GM18868 (cell line): ENCODE measurements around the gene DDC.
A peak's percentile ranks its signal among the peaks of the same experiment; 100 is the strongest.

ENCODE experiments used
- ATAC-seq: cut with Tn5 transposase; IDR thresholded peaks from one replicate; pipeline ENCODE4 v1.9.1; 2021; ENCODE audit warnings: mild to moderate bottlenecking, moderate library complexity; ENCODE audit not compliant: unreplicated experiment

DDC gene, protein sequence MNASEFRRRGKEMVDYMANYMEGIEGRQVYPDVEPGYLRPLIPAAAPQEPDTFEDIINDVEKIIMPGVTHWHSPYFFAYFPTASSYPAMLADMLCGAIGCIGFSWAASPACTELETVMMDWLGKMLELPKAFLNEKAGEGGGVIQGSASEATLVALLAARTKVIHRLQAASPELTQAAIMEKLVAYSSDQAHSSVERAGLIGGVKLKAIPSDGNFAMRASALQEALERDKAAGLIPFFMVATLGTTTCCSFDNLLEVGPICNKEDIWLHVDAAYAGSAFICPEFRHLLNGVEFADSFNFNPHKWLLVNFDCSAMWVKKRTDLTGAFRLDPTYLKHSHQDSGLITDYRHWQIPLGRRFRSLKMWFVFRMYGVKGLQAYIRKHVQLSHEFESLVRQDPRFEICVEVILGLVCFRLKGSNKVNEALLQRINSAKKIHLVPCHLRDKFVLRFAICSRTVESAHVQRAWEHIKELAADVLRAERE

DNA sequence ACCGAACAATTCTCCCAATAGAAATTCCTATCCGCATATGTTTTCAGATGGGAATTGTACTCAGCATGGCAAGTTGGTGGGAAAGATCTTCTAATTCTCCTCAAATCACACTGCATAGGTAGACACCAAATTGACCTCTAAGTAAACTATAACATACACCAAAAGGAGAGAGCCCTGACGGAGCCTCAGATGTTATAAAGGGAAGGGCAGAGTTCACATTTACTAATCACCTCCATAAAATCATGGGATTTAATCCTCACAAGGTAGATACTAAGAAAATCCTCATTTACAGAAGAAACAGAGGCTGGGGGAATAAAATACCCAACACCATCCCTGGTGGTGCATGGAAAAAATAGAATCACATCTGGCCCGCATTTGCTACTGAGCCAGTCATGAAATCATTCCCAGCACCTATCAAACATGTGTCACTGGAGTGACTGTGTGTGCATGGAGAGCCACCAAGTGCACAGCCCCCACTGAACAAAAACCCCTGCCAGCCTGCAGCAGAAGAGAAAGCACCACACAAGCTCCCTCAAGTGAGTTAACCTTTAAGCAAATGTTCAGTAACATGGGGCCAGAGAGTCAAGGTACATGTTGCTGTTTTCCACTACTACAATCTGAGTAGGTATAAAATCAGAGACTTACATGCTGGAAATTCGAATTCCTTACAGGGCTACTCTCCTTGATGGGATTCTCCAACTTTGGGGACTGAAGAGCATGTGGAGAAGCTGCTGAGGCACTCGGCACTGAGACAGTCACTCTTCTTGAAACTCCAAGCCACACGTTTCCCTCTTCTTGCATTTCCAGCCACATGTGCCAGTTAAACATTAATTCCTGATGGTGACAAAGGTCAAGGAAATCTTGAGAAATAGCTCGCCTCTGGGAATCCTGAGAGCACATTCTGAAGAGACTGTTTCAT is at the start of gene DDC:
Gene DDC, minus strand, starts transcription at position 766 of the 919 bp plus-strand sequence. CDS start 21,320 bp downstream, outside the sequence.
- no peak for ATAC-seq

DNA sequence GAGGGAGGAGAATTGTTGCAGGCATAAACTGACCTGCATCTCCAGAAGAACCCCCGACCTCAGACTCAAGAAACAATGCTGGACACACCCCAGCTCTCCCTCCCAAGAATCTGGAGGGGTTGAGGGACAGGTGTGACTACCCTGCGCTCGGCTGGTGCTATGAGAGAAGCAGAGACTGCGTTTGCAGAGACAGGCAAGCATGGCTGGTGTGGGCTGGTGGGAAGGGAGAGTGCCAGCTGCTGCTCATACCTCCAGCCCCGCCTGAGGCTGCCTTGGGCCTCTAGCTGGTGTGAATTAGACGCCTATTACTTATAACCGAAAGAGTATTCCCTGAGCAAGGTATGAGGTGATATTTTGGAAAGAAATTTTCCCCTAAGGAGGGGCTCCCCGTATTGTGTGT is 48.3 kb upstream of the DDC start:
- ATAC-seq = no peak

DNA sequence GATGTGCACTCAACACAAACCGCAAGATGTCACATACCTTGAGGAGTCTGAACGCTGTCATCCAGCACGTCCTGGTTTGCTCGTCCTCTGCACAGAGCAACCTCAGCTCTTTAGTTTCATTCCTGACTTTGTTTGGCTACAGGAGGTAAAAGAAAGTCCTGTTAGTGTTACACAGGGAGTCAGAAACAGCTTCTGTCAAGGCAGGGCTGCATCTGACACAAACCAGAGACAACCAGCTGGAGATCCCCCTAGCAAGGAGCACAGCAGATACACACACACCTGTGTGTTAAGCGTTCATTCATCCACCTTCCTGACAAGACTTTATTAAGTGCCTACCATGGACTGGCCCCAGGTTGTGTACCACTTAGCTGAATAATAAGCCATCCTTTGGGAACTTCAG is 47.5 kb upstream of the DDC start:
- no peak for ATAC-seq

DNA sequence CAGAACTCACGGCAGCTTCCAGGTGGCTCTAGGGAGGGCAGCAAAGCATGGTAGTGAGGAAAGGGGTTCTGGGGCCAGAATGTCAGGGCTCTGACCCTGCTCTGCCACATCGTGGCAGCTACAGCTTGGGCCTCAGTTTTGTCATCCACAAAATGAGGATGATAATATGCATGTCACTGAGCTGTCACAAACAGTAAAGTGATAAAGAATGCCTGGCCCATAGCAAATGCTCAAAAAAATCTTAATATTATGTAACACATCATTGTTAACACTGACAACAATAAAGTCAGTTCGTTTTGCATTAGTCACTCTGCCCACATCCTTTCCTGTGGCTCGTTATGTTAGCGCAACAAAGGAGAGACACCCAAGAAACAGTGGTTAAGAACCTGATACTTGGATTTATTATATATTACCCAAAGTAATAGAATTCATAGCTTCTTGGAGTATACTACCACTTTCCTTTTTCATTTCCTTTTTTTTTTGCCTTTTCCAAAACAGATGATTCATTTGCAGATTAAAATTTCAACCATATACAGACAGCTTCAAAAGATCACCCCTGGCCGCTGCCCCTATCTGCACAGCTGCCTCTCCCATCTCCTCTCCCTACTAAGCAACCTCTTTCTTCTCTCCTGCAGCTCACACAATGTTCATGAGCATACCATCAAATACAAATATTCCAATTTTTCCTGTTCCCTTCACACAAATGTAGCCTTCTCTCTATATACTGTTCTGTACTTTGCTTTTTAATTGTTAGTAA is 45.5 kb upstream of the DDC start:
- ATAC-seq = no peak

DNA sequence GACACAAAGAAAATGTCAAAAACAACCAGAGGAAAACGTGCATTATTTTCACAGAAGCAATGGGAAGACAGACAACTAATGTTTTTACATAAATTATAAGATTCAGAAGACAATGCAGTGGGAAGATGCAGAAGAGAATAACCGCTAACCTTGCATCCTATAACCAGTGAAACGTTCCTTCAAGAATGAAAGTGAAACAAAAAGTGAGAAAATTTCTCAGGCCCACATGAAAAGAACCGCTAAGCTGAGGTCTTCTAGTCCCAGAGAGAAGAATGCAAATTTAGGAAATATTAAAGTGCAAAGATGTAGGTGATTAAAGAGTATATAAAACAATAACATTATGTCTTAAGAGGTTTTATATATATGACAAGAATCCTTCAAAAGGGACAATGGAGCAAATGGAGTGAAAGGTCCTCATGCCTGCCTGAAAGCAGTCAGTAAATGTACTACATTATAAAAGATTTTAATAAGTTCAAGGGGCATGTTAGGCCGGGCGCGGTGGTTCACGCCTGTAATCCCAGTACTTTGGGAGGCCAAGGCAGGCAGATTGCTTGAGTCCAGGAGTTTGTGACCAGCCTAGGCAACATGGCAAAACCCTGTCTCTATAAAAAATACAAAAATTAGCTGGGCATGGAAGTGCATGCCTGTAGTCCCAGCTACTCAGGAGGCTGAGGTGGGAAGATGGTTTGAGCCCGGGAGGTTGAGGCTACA is 43.1 kb upstream of the DDC start:
- ATAC-seq = no peak

DNA sequence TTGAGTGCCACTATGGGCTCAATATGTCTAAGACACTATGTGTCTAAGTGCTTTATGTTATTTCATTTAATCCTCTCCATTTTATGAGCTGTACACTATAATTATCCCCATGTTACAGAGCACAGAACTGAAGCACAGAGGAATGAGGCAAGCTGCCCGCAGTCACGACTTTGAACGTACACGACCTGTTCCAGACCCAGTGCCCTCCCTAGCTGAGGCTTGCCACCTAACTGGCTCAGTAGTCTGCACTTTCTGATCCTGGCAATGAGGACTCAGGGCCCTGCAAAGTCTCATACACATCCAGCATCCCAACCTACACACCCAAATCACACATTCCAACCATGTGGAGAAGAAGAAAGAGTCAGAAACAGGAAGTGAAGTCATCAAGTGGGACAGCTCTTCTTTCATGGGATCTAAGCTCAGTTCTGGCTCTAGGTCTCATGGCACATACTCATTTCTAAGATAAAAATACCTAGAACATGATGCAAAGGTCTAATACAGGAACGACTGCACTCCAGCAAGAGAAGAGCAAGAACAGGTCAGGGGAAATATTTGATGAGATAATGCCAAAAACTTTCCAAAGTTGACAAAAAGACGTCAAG is 42.4 kb upstream of the DDC start:
- no peak for ATAC-seq

DNA sequence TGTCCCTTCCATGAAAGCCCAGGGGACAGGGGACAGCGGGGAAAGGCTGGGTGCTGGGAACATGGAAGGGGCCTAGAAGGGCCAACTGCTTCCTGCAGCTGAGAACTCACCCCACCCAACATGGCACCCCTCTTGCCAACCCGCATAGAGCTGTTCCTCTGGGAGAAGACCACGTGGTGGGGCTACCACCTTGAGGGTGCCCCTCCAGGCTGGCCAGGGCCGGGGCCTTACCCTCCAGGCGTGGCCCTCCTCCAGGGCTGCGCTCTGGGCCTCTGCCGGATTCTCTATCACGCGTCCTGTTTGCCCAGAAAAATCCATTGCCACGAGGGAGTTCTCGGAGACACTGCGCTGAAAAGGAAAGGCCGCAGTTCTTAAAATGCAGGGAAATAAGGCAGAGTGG is 39.9 kb upstream of the DDC start:
- no peak for ATAC-seq

DNA sequence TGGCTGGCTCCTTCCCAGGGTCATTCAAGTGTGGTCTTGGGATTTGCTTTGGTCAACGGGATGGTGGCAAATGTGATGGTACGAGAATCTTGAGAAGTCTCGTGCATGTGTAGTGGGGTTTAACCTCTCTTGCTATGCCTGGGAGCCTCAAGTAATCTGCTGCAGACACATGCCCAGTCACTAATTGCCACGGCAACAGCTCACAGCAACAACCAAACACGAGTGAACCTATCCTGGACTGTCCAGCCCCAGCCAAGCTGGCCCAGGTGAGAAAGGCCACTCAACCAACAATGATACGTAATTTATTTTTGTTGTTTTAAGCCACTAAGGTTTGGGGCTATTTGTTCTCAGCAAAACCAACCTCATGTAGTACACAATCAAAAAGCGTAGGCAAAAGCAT is 38.1 kb upstream of the DDC start:
- no peak for ATAC-seq

DNA sequence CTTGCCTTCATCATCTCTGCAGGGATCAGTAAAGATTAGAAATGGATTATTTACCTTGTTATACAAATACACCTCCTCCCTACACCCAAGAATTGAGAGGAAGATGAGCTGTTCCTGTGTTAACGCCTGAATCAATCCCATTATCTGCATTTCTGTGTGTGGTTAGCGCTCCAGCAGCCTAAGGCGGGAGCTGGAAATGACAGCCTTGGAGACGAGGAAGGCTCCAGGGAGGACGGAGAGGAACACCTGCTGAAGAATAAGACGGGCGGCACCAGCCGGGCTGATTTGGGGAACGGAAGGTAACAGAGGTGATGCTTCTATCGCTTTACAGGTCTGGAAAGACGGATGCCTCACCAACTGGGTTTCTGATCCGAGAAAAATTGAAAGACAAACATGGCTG is 34.2 kb upstream of the DDC start:
- no peak for ATAC-seq

DNA sequence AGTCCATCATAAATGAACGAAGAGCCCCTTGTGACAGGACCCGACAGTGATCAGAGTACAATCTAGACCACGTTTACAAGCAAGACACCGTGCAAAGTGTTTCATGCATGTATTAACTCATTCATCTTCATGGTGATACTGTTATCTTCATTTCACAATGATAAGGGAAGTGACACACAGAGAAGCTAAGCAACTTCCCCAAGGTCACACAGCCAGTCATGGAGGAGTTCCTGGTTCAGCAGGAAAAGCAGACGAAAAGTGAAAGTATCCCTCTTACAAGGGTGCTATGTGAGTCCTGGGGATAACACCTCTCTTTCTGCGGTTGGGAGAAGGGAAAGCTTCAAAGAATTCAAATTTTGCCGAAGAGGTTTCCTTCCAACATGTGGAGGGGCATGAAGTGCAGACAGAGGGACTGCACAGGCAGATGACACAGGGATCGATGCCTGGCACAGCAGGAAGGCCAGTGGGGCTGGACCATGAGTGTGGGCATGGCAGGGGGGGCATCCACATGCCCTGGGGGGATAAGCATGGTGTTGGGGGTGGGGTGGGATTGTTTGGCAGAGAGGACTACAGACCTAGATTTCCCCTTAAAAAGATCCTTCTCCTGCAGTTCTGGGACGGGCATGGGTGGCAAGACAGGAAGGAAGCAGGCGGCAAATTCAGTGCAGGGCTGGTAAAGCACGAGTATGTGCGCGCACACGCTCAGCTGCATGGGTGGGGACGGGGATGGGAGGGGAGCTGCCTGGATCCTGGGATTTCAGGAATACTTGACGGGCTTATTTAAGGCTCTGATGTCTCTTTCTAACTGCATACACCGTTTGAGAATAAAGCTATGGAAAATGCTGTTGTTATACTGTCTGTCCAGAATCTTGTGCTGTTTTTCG is 33.5 kb upstream of the DDC start:
- no peak for ATAC-seq

DNA sequence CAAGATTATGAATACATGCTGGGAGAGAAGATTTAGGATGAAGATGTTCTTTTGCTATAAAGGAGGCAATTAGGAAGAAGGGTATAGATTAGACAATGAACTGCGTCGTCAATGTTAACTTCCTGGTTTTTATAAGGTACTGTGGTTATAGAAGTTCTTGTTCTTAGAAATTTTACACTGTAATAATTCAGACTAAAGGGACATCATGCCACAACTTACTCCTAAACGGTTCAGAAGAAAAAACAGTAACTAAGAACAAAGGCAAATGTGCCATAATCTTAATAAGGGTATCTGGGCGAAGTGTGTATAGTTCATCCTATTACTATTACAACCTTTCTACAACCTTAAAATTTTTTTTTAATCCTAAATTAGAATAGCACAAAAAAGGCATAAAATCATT is 31.3 kb upstream of the DDC start:
- ATAC-seq = no peak

DNA sequence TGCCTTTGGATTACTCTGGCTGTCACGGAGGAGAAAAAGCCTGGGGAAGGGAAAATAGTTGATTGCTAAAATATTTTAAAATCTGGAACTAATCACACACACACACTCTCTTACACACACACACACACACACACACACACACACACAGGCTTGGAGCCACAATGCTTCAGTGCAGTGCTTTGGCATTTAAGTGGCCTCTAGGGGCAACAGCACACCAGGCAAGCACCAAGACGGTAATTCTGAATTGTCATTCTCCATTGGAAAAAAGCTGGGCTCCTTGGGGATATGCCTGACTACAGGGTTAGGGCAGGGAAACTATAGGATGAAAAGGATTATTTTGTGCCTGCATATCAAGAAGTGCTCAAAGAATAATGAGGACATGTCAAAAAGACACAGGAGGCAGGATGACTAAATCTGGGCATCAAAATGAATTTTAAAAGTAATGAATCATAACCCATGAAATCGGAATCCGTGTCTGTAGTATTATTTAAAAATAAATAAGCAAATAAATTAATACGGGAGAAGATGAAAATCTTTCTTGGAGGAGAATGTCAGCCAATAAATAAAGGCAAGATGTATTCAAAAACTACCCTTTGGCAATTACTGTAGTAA is 30.4 kb upstream of the DDC start:
- ATAC-seq = peak; percentile 36

DNA sequence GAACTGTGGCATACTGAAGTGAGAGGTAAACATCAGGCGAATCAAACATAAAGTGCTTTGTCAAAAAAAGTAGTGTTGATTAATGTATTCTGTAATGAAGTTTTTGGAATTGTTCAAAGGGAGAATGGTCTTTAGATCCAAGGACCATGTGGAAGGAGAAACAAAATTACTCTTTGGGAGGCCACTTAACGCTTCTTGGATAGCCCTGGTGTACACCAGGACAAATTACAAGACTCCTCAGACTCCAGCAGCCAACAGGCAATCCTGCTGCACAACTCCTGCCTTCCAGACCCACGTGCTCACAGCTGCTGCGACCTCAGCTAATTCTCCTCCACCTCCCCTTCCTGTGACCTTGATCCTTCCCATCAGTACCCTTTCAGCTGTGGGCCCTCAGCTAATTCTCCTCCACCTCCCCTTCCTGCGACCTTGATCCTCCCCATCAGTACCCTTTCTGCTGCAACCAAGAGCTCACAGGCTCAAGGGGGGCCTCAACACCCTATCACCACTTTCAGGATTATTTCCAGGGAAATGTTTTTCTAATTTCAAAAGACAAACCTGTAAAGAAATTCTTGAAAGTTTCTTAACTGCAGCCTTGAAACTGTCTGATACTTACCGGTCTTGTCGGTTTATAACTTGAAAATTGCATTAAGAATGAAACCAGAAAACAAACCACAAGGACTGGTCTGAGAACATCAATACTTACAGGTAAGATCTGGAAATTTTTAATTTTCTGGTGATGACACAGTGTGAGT is 29.7 kb upstream of the DDC start:
- ATAC-seq = peak; percentile 75

DNA sequence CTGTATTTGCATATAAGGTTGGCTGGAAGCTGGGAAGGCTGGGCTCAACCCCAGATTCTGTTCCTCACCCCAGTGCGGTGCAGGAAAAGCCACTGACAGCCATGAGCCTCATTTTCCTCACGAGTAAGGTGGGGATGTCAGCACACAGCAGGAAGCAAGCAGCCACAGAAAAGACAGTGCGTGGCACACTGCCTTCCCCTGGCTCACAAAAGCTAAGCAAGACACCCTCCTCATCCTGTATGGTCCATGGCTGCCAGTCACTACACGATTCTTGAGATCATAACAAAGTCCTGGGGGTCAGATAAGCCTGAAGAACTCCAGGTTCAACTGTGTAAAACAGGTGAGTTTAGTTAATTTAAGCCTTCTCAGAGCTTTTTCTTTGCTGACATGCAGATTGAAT is 28.9 kb upstream of the DDC start:
- no peak for ATAC-seq

DNA sequence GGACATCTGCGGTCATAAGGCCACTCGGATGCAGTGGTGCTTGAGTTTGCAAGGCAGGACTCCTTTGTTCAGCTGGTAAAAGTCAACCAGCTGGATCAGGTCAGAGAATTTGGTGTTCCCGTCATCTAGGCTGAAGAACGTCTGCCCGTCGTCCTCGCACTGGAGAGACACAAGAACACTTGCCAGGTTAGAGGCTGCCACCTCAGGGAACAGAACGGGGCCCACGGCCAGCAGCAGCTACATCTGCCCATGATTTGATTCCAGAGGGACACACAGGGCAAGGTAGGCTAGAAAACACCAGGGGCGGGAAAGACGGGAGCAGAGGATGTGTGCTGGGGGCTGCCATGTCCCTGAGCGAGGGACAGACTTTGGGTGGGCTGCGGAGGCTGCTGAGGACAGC is 27.7 kb upstream of the DDC start:
- ATAC-seq = no peak

DNA sequence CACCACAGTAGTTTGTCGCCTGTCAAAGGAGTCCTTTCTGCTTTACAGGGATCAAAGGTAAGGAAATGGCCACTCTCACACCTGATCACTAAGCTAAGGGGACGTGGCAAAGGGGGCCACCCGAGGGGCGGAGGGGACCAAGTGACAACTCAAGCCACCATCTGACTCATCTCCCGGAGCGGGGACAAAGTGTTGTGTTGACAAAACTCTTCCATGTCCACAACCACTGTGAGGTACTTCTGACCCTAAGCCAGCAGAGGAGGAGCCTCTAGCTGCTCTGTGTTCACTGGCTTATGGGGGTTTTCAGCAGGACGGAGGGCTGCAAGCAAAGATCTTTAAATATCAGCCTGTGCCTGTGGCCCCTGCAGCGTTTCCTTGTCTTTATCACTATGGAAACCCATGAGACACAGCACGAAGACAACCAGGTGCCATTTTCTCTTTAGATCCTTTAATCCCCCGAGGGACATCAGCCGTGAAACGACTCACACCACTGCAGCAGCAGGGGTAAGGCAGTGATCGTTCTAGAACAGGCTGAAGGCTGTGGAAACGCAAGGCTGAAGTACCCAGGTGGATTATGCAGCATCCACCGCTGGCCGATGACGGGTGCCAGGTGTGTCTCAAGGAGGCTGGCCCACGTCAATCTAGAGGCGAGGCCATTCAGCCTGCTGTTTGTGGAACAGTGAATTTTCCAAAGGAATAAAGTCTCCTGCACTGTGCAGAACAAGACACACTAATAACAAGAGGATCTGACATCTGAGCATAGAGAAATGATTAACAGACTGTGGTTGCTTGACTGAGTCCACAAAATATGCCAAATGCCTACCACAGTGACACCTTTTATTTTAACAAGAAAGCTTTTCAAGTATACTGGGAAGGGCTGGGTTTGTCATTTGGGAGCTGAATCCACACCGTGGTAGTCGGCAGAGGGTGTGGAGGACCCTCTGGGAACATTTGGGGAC is 26.6 kb upstream of the DDC start:
- no peak for ATAC-seq

DNA sequence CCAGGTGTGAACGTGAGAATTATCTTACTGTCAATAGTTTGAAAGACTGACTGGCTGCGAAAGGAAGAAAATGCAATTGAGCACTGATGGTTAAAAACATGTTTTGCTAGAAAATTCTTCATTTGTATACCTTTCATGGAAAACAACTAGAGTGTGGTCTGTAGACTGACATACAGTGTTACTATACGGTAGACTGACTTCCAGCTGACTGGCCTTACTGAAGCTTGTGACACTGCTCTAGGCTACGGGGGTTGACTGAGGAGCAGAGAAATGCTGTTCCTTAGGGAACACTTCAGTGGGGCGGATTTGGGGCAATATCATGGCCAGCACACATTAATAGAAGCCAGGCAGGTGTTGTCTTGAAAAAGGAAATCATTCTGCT is 25.9 kb upstream of the DDC start:
- no peak for ATAC-seq
